Astrocyte (in vitro differentiated cells and primary cell): Measurements from ENCODE around the gene CHAC1. TPM values are rescaled to one million over a fixed set of nuclear protein-coding genes. Genes with fewer than 3 reads are reported as not detected.

ENCODE experiments used
- DNase-seq: peaks from one replicate; pipeline ENCODE4 v3.0.0-alpha.2; 2010; ENCODE audit warnings: low read depth
- FAIRE-seq: peaks from 2 replicates; lab custom pipeline; 2011; peaks lifted over from hg19 to GRCh38; lab: Jason Lieb, UNC
- H2AFZ ChIP-seq: 2 replicates; pipeline ENCODE4 v1.6.0; 2012; ENCODE audit warnings: low read depth, low read length, inconsistent platforms
- H3K27ac ChIP-seq: 2 replicates; pipeline ENCODE4 v1.5.1; 2011; ENCODE audit warnings: low read depth, low read length, inconsistent platforms
- H3K27me3 ChIP-seq: 2 replicates; pipeline ENCODE4 v1.6.0; 2011; ENCODE audit warnings: low read length, inconsistent platforms; ENCODE audit not compliant: insufficient read depth
- H3K36me3 ChIP-seq: 2 replicates; pipeline ENCODE4 v1.5.1; 2011; ENCODE audit warnings: low read length, inconsistent platforms; ENCODE audit not compliant: insufficient read depth
- H3K4me1 ChIP-seq: 2 replicates; pipeline ENCODE4 v1.5.1; 2011; ENCODE audit warnings: low read length, inconsistent platforms; ENCODE audit not compliant: insufficient read depth
- H3K4me2 ChIP-seq: 2 replicates; pipeline ENCODE4 v1.6.0; 2012; ENCODE audit warnings: low read length, inconsistent platforms
- H3K4me3 ChIP-seq: 2 replicates; pipeline ENCODE4 v1.5.1; 2011; ENCODE audit warnings: low read depth, mild to moderate bottlenecking, low read length, inconsistent platforms; ENCODE audit not compliant: insufficient read depth
- H3K79me2 ChIP-seq: 2 replicates; pipeline ENCODE4 v1.6.0; 2012; ENCODE audit warnings: mild to moderate bottlenecking, low read length, inconsistent platforms; ENCODE audit not compliant: insufficient read depth
- H3K9ac ChIP-seq: 2 replicates; pipeline ENCODE4 v1.6.0; 2012; ENCODE audit warnings: mild to moderate bottlenecking, low read length, inconsistent platforms
- H3K9me3 ChIP-seq: 2 replicates; pipeline ENCODE4 v1.5.1; 2012; ENCODE audit warnings: low read depth, mild to moderate bottlenecking, low read length, inconsistent platforms; ENCODE audit not compliant: insufficient read depth
- H4K20me1 ChIP-seq: 2 replicates; pipeline ENCODE4 v1.6.0; 2012; ENCODE audit warnings: low read length, inconsistent platforms; ENCODE audit not compliant: insufficient read depth
- H3K27ac Mint-ChIP-seq: one replicate; pipeline ENCODE4 v1.8.0; 2021; ENCODE audit warnings: mild to moderate bottlenecking, mixed read lengths; ENCODE audit not compliant: unreplicated experiment
- H3K27me3 Mint-ChIP-seq: one replicate; pipeline ENCODE4 v1.8.0; 2021; ENCODE audit warnings: low read depth, mixed read lengths; ENCODE audit not compliant: unreplicated experiment
- H3K36me3 Mint-ChIP-seq: one replicate; pipeline ENCODE4 v1.8.0; 2021; ENCODE audit warnings: low read depth, mixed read lengths; ENCODE audit not compliant: unreplicated experiment
- H3K4me1 Mint-ChIP-seq: one replicate; pipeline ENCODE4 v1.8.0; 2021; ENCODE audit warnings: low read depth, mixed read lengths; ENCODE audit not compliant: unreplicated experiment
- H3K4me3 Mint-ChIP-seq: one replicate; pipeline ENCODE4 v1.8.0; 2021; ENCODE audit warnings: mild to moderate bottlenecking, moderate library complexity, mixed read lengths; ENCODE audit not compliant: unreplicated experiment
- H3K9me3 Mint-ChIP-seq: one replicate; pipeline ENCODE4 v1.8.0; 2021; ENCODE audit warnings: mild to moderate bottlenecking, mixed read lengths; ENCODE audit not compliant: unreplicated experiment
- EZH2 ChIP-seq: IDR thresholded peaks from 2 replicates; pipeline ENCODE4 v1.6.1; 2012; ENCODE audit warnings: mild to moderate bottlenecking, low read length, inconsistent platforms; ENCODE audit not compliant: insufficient read depth
- total RNA-seq: library from RNA; stranded (reverse); gene quantifications from 2 replicates; pipeline ENCODE4 v1.2.1, GENCODE V29; 2021
- TF ChIP-seq, protein P1 (sequence below): IDR thresholded peaks from 2 replicates; pipeline ENCODE4 v1.5.1; 2011; ENCODE audit warnings: low read depth, mild to moderate bottlenecking, inconsistent platforms, low read length, moderate library complexity; ENCODE audit not compliant: insufficient read depth

CHAC1 gene
- total RNA-seq, 1 donor from 2014 or later, result 55.9 TPM

GRCh38 chr15:40908095-40908494, 45.2 kb upstream of the CHAC1 start:
- H4K20me1 ChIP-seq, result peaks cover 23% of the 10 kb centered on the region
- H3K4me1 ChIP-seq, result peaks cover 21% of the 10 kb centered on the region
- H3K27ac Mint-ChIP-seq, result no peak overlapping the region
- H3K4me2 ChIP-seq, result no peak overlapping the region
- no peak for DNase-seq
- TF ChIP-seq, protein P1, sequence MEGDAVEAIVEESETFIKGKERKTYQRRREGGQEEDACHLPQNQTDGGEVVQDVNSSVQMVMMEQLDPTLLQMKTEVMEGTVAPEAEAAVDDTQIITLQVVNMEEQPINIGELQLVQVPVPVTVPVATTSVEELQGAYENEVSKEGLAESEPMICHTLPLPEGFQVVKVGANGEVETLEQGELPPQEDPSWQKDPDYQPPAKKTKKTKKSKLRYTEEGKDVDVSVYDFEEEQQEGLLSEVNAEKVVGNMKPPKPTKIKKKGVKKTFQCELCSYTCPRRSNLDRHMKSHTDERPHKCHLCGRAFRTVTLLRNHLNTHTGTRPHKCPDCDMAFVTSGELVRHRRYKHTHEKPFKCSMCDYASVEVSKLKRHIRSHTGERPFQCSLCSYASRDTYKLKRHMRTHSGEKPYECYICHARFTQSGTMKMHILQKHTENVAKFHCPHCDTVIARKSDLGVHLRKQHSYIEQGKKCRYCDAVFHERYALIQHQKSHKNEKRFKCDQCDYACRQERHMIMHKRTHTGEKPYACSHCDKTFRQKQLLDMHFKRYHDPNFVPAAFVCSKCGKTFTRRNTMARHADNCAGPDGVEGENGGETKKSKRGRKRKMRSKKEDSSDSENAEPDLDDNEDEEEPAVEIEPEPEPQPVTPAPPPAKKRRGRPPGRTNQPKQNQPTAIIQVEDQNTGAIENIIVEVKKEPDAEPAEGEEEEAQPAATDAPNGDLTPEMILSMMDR, result no peak
- TF ChIP-seq EZH2, result no peak
- no peaks in the 10 kb centered on the region for H3K9me3 Mint-ChIP-seq
- no peaks in the 10 kb centered on the region for H3K4me1 Mint-ChIP-seq
- H3K79me2 ChIP-seq, result peaks cover 5% of the 10 kb centered on the region
- H3K27me3 ChIP-seq, result no peaks in the 10 kb centered on the region
- peaks cover 4% of the 10 kb centered on the region for H3K27me3 Mint-ChIP-seq
- no peak overlapping the region for H3K4me3 ChIP-seq
- no peak for FAIRE-seq
- no peak overlapping the region for H3K27ac ChIP-seq
- no peak overlapping the region for H3K9ac ChIP-seq
- H2AFZ ChIP-seq, result no peak overlapping the region
- peaks cover 8% of the 10 kb centered on the region for H3K36me3 ChIP-seq
- no peak overlapping the region for H3K4me3 Mint-ChIP-seq
- H3K9me3 ChIP-seq, result no peaks in the 10 kb centered on the region
- peaks cover 14% of the 10 kb centered on the region for H3K36me3 Mint-ChIP-seq

DNA sequence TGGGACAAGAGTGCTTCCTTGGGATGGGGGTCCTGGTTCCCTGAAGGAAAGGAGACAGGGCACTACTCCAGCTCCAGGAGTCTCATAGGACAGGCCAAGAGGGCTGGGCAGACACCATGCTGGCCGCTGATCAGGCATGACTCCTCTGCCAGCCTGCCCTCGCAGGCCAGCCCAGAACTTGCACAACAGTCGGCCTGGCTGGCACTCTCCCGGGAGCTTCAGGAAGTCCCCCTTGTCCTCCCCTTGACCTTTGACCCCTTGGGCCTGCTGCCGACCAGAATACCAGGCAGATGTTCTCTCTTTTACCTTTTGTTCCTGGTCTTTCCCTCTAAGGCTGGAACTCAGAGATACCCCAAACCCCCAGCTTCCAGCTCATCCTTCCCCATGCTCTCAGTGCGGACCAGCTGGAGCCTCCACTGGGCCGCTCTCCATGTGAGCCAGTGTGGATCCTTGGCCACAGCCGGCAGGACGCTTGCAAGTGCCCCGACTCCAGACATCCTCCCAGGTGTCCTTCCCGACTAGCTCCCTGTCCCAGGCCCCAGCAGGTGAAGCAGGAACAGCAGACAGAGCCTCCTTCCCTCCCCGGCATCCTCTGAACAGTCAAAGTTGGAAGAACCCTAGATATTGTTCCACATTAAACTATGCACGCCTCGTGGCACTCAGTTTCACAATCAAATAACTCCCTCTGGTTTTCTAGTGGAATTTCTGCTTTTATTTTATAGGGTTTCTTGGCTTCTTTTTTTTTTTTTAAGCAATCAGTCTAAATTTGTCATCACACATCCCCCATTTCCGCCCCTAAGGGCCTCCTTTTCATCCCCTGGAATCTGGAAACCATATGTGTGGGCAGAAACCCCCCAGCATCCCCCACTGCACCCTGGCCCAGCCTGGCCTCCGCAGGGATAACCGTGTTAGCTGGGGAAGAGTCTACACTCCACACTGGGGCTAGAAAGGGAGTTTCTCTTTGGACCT, 43.3 kb upstream of the CHAC1 start:
- H3K9me3 Mint-ChIP-seq, result no peaks in the 10 kb centered on the region
- Histone ChIP-seq H3K9ac (no peak overlapping the region), H3K27ac (no peak overlapping the region), H2AFZ (no peak overlapping the region), H3K27me3 (no peaks in the 10 kb centered on the region), H3K9me3 (no peaks in the 10 kb centered on the region), H3K4me1 (peaks cover 21% of the 10 kb centered on the region), H3K4me3 (no peak overlapping the region), H3K36me3 (peaks cover under 1% of the 10 kb centered on the region), H4K20me1 (peaks cover 9% of the 10 kb centered on the region), H3K4me2 (no peak overlapping the region), H3K79me2 (peaks cover under 1% of the 10 kb centered on the region)
- no peaks in the 10 kb centered on the region for H3K4me1 Mint-ChIP-seq
- DNase-seq (no peak), FAIRE-seq (no peak)
- TF ChIP-seq, protein P1, result no peak
- no peak for TF ChIP-seq EZH2
- peaks cover 6% of the 10 kb centered on the region for H3K36me3 Mint-ChIP-seq
- H3K27me3 Mint-ChIP-seq, result peaks cover 8% of the 10 kb centered on the region
- no peak overlapping the region for H3K27ac Mint-ChIP-seq
- H3K4me3 Mint-ChIP-seq, result no peak overlapping the region

GRCh38 chr15:40911141-40911540, 42.1 kb upstream of the CHAC1 start:
- DNase-seq (no peak), FAIRE-seq (no peak)
- Mint-ChIP-seq H3K9me3 (no peaks in the 10 kb centered on the region), H3K27me3 (peaks cover 10% of the 10 kb centered on the region), H3K27ac (no peak overlapping the region), H3K4me3 (no peak overlapping the region), H3K36me3 (peaks cover 8% of the 10 kb centered on the region), H3K4me1 (no peaks in the 10 kb centered on the region)
- Histone ChIP-seq H3K9ac (no peak overlapping the region), H3K27me3 (no peaks in the 10 kb centered on the region), H3K4me2 (no peak overlapping the region), H3K9me3 (no peaks in the 10 kb centered on the region), H4K20me1 (no peaks in the 10 kb centered on the region), H3K4me3 (no peak overlapping the region), H2AFZ (no peak overlapping the region), H3K27ac (no peak overlapping the region), H3K4me1 (peaks cover 14% of the 10 kb centered on the region), H3K79me2 (no peaks in the 10 kb centered on the region), H3K36me3 (no peaks in the 10 kb centered on the region)
- TF ChIP-seq, protein P1, result no peak
- TF ChIP-seq EZH2, result no peak
